HFFc6 (cell line): ENCODE results near the gene HBG1. TPM values are rescaled to one million over a fixed set of nuclear protein-coding genes. Genes with fewer than 3 reads are reported as not detected.

Experiments
- DNase-seq: peaks from one replicate; pipeline ENCODE4 v3.0.0-alpha.2; 2018
- H3K27ac Mint-ChIP-seq: 2 replicates; pipeline ENCODE4 v1.8.0; 2020; ENCODE audit warnings: mild to moderate bottlenecking, mixed read lengths
- H3K27me3 Mint-ChIP-seq: 2 replicates; pipeline ENCODE4 v1.8.0; 2021; ENCODE audit warnings: mild to moderate bottlenecking, moderate library complexity, mixed read lengths; ENCODE audit not compliant: insufficient read depth
- H3K36me3 Mint-ChIP-seq: 2 replicates; pipeline ENCODE4 v1.8.0; 2021; ENCODE audit warnings: low read depth, mixed read lengths
- H3K4me1 Mint-ChIP-seq: 2 replicates; pipeline ENCODE4 v1.8.0; 2020; ENCODE audit warnings: low read depth, mixed read lengths
- H3K4me3 Mint-ChIP-seq: 2 replicates; pipeline ENCODE4 v1.8.0; 2020; ENCODE audit warnings: mild to moderate bottlenecking, moderate library complexity, mixed read lengths
- H3K9me3 Mint-ChIP-seq: 2 replicates; pipeline ENCODE4 v1.8.0; 2020; ENCODE audit warnings: mild to moderate bottlenecking, mixed read lengths
- total RNA-seq, 6 experiments: library from RNA; stranded (reverse); fragmentation: NEBNext Ultra II Directional; extraction: Animal tissue kit (Norgen Biotek cat#: 25700); gene quantifications; 2 replicates in 1 of 6; 3 replicates in 5 of 6; pipeline ENCODE4 v1.2.3, GENCODE V29; 2021
- TF ChIP-seq, protein P1 (sequence below): fragments of 200-600 bp; sonication (generic); IDR thresholded peaks from 2 replicates; pipeline ENCODE4 v1.5.0; 2021; ENCODE audit warnings: antibody characterized with exemption, mild to moderate bottlenecking

Gene HBG1
- total RNA-seq, 6 experiments from 2014 or later, result not detected

DNA sequence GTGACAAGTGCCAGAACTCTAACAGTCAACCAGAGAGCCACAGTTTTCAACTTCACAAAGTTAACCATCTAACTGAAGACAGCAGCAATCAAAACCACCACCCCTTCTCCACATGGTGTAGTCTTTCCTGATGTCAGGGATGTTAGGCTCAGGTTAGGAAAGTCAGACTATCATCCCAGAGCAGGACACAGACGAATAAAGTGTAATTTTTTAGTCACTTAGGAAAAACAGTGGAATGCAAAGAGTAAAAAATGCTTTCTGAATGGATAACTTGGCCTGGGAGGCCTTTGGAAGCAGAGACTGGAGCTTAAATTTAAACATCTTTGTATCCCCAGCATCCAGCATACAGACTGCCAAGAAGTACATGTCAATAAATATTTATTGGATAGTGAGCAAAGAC is 36.7 kb upstream of the HBG1 start:
- H3K36me3 Mint-ChIP-seq, result no peaks in the 10 kb centered on the region
- TF ChIP-seq, protein P1, sequence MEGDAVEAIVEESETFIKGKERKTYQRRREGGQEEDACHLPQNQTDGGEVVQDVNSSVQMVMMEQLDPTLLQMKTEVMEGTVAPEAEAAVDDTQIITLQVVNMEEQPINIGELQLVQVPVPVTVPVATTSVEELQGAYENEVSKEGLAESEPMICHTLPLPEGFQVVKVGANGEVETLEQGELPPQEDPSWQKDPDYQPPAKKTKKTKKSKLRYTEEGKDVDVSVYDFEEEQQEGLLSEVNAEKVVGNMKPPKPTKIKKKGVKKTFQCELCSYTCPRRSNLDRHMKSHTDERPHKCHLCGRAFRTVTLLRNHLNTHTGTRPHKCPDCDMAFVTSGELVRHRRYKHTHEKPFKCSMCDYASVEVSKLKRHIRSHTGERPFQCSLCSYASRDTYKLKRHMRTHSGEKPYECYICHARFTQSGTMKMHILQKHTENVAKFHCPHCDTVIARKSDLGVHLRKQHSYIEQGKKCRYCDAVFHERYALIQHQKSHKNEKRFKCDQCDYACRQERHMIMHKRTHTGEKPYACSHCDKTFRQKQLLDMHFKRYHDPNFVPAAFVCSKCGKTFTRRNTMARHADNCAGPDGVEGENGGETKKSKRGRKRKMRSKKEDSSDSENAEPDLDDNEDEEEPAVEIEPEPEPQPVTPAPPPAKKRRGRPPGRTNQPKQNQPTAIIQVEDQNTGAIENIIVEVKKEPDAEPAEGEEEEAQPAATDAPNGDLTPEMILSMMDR, result no peak
- no peak for DNase-seq
- peaks cover 60% of the 10 kb centered on the region for H3K4me1 Mint-ChIP-seq
- no peak overlapping the region for H3K4me3 Mint-ChIP-seq
- no peak overlapping the region for H3K27ac Mint-ChIP-seq
- no peaks in the 10 kb centered on the region for H3K9me3 Mint-ChIP-seq
- H3K27me3 Mint-ChIP-seq, result no peaks in the 10 kb centered on the region

DNA sequence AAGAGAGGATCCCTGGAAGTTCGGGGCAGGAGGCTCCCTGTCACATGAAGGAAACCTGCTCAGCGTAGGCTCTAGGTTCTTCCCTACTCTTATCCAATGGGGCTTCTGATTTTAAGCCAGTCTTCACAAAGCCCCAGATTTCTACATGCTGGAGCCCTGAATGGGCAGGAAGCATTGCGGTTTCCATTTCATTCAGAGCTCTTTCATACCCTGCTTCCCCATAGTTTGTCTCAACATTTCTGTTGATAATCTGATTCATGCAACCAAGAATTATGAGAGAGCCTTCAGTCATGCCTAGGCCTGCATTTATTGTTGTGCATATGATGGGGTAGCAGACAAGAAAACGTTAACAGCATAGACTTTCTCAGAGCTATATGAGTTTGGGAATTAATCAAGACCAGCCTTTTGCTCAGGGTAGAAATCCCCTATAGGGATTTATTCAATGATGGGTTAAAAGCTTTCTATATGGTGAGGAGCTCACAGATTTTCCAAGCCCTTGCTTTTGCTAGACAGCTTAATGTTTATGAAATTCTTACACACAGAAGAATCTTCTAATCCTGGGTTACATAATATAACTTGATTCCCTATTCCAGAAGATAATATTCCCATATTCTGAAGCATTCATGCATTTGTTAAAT is 36.2 kb upstream of the HBG1 start:
- H3K4me3 Mint-ChIP-seq, result no peak overlapping the region
- H3K36me3 Mint-ChIP-seq, result no peaks in the 10 kb centered on the region
- no peaks in the 10 kb centered on the region for H3K27me3 Mint-ChIP-seq
- no peaks in the 10 kb centered on the region for H3K9me3 Mint-ChIP-seq
- TF ChIP-seq, protein P1, result no peak
- DNase-seq, result no peak
- no peak overlapping the region for H3K27ac Mint-ChIP-seq
- peaks cover 60% of the 10 kb centered on the region for H3K4me1 Mint-ChIP-seq

DNA sequence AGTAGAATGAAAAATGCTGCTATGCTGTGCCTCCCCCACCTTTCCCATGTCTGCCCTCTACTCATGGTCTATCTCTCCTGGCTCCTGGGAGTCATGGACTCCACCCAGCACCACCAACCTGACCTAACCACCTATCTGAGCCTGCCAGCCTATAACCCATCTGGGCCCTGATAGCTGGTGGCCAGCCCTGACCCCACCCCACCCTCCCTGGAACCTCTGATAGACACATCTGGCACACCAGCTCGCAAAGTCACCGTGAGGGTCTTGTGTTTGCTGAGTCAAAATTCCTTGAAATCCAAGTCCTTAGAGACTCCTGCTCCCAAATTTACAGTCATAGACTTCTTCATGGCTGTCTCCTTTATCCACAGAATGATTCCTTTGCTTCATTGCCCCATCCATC is 35.0 kb upstream of the HBG1 start:
- Mint-ChIP-seq H3K36me3 (no peaks in the 10 kb centered on the region), H3K27me3 (no peaks in the 10 kb centered on the region), H3K4me3 (no peak overlapping the region), H3K9me3 (no peaks in the 10 kb centered on the region), H3K27ac (no peak overlapping the region), H3K4me1 (peaks cover 64% of the 10 kb centered on the region)
- DNase-seq, result no peak
- TF ChIP-seq, protein P1, result no peak

DNA sequence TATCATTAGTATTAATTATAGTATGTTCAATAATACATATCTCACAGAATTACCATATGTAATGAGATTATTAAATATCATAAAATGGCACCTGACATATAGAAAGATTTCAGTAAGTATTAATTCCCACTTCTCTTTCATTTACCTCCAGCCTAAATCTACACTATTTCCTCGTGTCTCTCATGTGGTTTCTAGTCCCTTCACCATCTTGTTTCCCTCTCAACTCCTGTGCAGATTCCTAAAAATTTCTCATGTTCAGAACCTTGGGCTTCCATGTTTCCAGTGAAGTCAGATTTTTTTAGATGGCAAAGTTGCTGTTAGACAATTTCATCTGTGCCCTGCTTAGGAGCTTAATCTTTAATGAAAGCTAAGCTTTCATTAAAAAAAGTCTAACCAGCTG is 34.2 kb upstream of the HBG1 start:
- DNase-seq, result no peak
- H3K4me3 Mint-ChIP-seq, result no peak overlapping the region
- no peak overlapping the region for H3K27ac Mint-ChIP-seq
- no peaks in the 10 kb centered on the region for H3K36me3 Mint-ChIP-seq
- peaks cover 64% of the 10 kb centered on the region for H3K4me1 Mint-ChIP-seq
- TF ChIP-seq, protein P1, result no peak
- H3K9me3 Mint-ChIP-seq, result no peaks in the 10 kb centered on the region
- H3K27me3 Mint-ChIP-seq, result no peaks in the 10 kb centered on the region

DNA sequence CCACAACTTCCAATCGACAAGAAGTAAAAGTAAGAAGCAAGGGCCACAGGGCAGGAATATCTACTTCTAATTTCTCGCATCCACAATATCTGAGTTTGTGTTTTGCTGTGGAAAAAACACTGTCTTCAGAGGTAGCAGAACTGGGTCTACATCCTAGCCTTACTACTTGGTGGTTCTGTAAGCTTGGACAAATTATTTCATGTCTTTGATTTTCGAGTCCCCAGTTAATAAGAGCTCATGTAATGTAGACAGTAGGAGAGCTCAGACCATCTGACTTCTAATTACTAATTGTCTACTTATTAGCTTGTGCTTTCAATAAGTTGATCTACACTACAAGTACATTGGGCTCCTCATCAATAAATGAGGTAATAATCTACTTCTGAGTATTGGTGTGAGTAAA is 33.4 kb upstream of the HBG1 start:
- Mint-ChIP-seq H3K27ac (no peak overlapping the region), H3K9me3 (no peaks in the 10 kb centered on the region), H3K36me3 (no peaks in the 10 kb centered on the region), H3K4me3 (no peak overlapping the region), H3K4me1 (peaks cover 58% of the 10 kb centered on the region), H3K27me3 (no peaks in the 10 kb centered on the region)
- TF ChIP-seq, protein P1, result no peak
- no peak for DNase-seq

DNA sequence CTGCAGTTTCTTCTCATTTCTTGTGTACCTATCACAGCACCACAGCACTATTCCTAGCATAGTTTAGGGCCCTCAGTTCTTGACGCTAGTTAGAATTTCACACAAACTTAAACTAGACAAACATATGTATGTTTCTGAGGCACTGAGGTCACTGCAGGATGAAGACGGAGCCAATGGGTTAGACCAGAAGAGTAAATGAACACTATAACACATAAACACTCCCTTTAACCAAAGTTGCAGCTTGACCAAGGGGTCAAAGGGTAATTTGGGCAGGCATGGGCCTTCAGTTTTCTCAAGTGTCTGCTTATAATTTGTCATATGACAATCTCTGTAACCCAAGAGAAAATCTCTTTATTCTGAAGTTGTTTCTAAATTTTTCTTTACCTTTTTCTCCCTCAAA is 33.0 kb upstream of the HBG1 start:
- Mint-ChIP-seq H3K4me3 (no peak overlapping the region), H3K4me1 (peaks cover 58% of the 10 kb centered on the region), H3K27me3 (no peaks in the 10 kb centered on the region), H3K27ac (no peak overlapping the region), H3K36me3 (no peaks in the 10 kb centered on the region), H3K9me3 (no peaks in the 10 kb centered on the region)
- no peak for DNase-seq
- TF ChIP-seq, protein P1, result no peak
